ENCODE results near the gene LRRC14B. TPM values are rescaled to one million over a fixed set of nuclear protein-coding genes. Genes with fewer than 3 reads are reported as not detected.

Gene LRRC14B
- polyA plus RNA-seq, 1 donor (not counting 4 experiments of a cell fraction or from before 2014, with no cell fraction given): not detected

DNA sequence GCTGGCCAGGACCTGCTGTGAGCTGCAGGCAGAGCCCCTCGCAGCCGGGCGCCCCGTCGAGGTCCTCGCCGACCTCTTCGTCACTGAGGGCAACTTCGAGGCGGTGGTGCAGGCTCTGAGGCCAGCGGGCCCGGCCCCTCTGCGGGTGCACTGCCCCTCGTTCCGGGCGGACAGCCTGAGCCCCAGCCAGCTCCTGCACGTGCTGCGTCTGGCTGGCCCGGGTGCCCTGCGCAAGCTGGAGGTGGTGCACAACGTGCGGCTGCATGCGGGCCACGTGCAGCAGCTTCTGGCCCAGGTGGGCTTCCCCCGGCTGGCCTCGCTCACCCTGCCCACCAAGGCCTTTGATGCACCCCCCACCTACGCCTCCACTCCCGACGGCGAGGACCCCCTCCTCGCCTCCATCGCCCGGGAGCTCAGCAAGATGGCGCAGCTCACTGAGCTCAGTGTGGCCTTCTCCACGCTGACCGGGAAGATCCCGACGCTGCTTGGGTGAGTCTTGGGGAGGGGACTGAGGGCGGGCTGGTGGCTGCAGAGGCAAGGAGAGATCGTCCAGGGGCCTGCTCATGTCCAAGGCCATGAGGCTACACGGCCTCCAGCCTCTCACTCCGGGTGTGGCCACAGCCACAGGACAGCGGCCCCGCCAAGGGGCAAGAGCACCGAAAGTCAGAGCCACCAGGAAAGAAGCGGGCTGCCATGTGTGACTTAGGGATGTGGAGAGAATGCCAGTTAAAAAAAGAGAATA, 825 bp downstream of the LRRC14B start:
- H4K20me1 ChIP-seq (ENCODE audit: control insufficient read depth, extremely low read depth, insufficient read depth, low read length): peaks cover 4% of the 10 kb centered on the region
- DNase-seq (ENCODE audit: low read depth, low spot score) (no peak), FAIRE-seq (no peak)
- no peak overlapping the region for H3K4me3 ChIP-seq (ENCODE audit: control insufficient read depth in 2 of 3, extremely low read depth in 1 of 3, insufficient read depth in 2 of 3, low read depth in 1 of 3, low read length in 3 of 3)
- H3K27me3 ChIP-seq (ENCODE audit: control insufficient read depth, extremely low read depth, insufficient read depth, low read length): peaks cover 46% of the 10 kb centered on the region
- no peak overlapping the region for H3K4me2 ChIP-seq (ENCODE audit: control insufficient read depth, extremely low read depth, insufficient read depth, low read depth, low read length)
- dilution Hi-C loops (cut with MboI; ENCODE audit: extremely low pct_ligation_motif_present, low sequenced_read_pairs): no loop called here
- H3K9ac ChIP-seq (ENCODE audit: control insufficient read depth, extremely low read depth, insufficient read depth, low read length): no peak overlapping the region
- H3K27ac ChIP-seq (ENCODE audit: control insufficient read depth, insufficient read depth, low read length): no peak overlapping the region
- H3K36me3 ChIP-seq (ENCODE audit: control insufficient read depth in 2 of 2, extremely low read depth in 1 of 2, insufficient read depth in 2 of 2, low read length in 2 of 2): no peaks in the 10 kb centered on the region
- no peaks in the 10 kb centered on the region for H3K79me2 ChIP-seq (ENCODE audit: control insufficient read depth, insufficient read depth, low read length)
- H3K4me1 ChIP-seq (ENCODE audit: control insufficient read depth, extremely low read depth, insufficient read depth, low read length): peaks cover 2% of the 10 kb centered on the region
- no peaks in the 10 kb centered on the region for H3K9me1 ChIP-seq (ENCODE audit: control insufficient read depth, extremely low read depth, insufficient read depth, low read length)
- H3K9me3 ChIP-seq (ENCODE audit: control insufficient read depth, low read depth, low read length): no peaks in the 10 kb centered on the region
- TF ChIP-seq EZH2 (IDR thresholded peaks at IDR 0.05; ENCODE audit: low read length): no peak
- TF ChIP-seq, protein P1, sequence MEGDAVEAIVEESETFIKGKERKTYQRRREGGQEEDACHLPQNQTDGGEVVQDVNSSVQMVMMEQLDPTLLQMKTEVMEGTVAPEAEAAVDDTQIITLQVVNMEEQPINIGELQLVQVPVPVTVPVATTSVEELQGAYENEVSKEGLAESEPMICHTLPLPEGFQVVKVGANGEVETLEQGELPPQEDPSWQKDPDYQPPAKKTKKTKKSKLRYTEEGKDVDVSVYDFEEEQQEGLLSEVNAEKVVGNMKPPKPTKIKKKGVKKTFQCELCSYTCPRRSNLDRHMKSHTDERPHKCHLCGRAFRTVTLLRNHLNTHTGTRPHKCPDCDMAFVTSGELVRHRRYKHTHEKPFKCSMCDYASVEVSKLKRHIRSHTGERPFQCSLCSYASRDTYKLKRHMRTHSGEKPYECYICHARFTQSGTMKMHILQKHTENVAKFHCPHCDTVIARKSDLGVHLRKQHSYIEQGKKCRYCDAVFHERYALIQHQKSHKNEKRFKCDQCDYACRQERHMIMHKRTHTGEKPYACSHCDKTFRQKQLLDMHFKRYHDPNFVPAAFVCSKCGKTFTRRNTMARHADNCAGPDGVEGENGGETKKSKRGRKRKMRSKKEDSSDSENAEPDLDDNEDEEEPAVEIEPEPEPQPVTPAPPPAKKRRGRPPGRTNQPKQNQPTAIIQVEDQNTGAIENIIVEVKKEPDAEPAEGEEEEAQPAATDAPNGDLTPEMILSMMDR (optimal IDR thresholded peaks at IDR 0.05 in 1 of 3, IDR thresholded peaks at IDR 0.05 in 1 of 3, conservative IDR thresholded peaks at IDR 0.05 in 1 of 3; ENCODE audit: extremely low read depth in 1 of 3, insufficient read depth in 2 of 3, low read length in 3 of 3): no peak
- H2AFZ ChIP-seq (ENCODE audit: control insufficient read depth, low read length): no peak overlapping the region

DNA sequence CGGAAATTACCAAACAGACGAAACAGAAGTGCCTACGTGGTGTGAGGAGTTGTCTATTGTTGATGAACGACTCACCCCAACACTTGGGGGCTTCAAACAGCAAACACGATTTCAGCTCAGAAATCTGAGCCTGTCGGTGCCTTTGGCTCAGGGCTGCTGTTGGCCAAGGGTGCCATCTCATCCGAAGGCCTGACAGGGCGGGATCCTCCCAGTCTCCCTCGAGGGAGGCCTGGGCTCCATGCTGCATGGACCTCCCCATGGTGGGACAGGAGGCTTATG, 1.3 kb downstream of the LRRC14B start:
- H3K4me1 ChIP-seq (ENCODE audit: control insufficient read depth, extremely low read depth, insufficient read depth, low read length): peaks cover 2% of the 10 kb centered on the region
- H2AFZ ChIP-seq (ENCODE audit: control insufficient read depth, low read length): no peak overlapping the region
- no peaks in the 10 kb centered on the region for H3K79me2 ChIP-seq (ENCODE audit: control insufficient read depth, insufficient read depth, low read length)
- no peak overlapping the region for H3K4me3 ChIP-seq (ENCODE audit: control insufficient read depth in 2 of 3, extremely low read depth in 1 of 3, insufficient read depth in 2 of 3, low read depth in 1 of 3, low read length in 3 of 3)
- H3K9ac ChIP-seq (ENCODE audit: control insufficient read depth, extremely low read depth, insufficient read depth, low read length): no peak overlapping the region
- no peak overlapping the region for H3K27ac ChIP-seq (ENCODE audit: control insufficient read depth, insufficient read depth, low read length)
- no peaks in the 10 kb centered on the region for H3K36me3 ChIP-seq (ENCODE audit: control insufficient read depth in 2 of 2, extremely low read depth in 1 of 2, insufficient read depth in 2 of 2, low read length in 2 of 2)
- no peaks in the 10 kb centered on the region for H3K9me1 ChIP-seq (ENCODE audit: control insufficient read depth, extremely low read depth, insufficient read depth, low read length)
- DNase-seq (ENCODE audit: low read depth, low spot score) (no peak), FAIRE-seq (no peak)
- peaks cover 4% of the 10 kb centered on the region for H4K20me1 ChIP-seq (ENCODE audit: control insufficient read depth, extremely low read depth, insufficient read depth, low read length)
- no peak overlapping the region for H3K4me2 ChIP-seq (ENCODE audit: control insufficient read depth, extremely low read depth, insufficient read depth, low read depth, low read length)
- H3K27me3 ChIP-seq (ENCODE audit: control insufficient read depth, extremely low read depth, insufficient read depth, low read length): peaks cover 42% of the 10 kb centered on the region
- no peaks in the 10 kb centered on the region for H3K9me3 ChIP-seq (ENCODE audit: control insufficient read depth, low read depth, low read length)
- no peak for TF ChIP-seq EZH2 (IDR thresholded peaks at IDR 0.05; ENCODE audit: low read length)
- TF ChIP-seq, protein P1 (optimal IDR thresholded peaks at IDR 0.05 in 1 of 3, IDR thresholded peaks at IDR 0.05 in 1 of 3, conservative IDR thresholded peaks at IDR 0.05 in 1 of 3; ENCODE audit: extremely low read depth in 1 of 3, insufficient read depth in 2 of 3, low read length in 3 of 3): no peak
- dilution Hi-C loops (cut with MboI; ENCODE audit: extremely low pct_ligation_motif_present, low sequenced_read_pairs): no loop called here
